ENCODE results near the gene PIK3R1.

Gene PIK3R1

DNA sequence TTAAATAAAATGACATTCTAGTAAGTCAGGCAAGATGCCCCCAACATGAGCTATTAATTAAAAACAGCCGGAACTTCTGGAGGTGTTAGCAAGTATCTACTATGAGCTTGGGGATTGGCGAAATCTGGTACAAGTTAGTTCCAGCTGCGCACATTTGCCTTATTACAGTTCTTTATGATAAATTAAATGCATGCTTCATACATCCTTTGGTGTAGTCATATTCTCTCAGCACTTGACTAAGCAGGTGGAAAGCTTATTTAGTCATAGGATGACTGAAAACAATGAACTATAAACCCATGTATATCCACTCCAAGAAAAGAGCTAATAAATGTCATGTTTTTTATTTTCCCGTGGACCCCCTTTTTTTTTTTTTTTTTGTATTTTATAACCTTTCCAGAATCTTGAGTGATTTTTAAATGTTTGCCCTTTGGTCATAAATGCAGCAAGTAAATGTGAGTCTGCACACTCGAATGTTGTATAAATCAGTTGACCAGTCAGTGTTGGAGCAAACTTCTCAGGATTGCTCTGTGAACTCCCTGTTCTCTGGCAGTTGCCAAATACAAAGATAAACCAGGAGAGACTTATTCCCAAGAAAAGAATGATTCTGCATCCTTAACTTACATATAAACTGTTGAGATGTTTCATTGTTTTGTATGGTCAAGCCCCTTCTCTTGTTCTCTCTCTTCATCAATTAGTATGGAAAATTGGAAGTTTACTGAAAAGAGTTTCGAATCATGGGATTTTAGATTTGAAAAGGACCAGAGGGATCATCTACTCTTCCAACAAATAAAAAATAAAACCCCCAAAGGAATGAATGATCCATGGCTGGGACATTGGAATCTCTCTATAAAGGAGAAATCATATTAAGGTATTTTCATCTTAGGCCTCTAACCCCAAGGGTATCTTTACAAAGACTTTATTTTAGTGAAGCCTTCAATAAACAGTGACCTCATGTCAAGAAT is 38.3 kb downstream of the PIK3R1 start:
- no peak for DNase-seq

DNA sequence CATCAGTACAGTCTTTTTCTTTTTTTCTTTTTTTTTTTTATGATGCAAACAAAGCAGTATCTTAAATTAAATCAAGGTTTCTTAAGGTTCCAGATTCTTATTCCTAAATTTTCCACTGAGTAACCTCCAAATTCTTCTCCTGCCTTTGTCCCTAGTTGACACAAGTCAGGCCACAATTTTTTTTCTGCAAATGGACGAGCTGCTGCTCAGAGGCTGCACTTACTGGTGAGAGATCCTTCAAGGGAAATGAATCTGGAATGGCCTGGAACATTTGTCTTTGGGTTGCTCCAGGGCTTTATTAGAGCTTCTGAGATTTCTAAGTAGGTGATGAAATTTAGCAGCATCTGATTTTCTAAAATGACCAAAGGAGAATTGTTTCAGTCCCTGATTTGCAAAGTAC is 39.3 kb downstream of the PIK3R1 start:
- no peak for DNase-seq

DNA sequence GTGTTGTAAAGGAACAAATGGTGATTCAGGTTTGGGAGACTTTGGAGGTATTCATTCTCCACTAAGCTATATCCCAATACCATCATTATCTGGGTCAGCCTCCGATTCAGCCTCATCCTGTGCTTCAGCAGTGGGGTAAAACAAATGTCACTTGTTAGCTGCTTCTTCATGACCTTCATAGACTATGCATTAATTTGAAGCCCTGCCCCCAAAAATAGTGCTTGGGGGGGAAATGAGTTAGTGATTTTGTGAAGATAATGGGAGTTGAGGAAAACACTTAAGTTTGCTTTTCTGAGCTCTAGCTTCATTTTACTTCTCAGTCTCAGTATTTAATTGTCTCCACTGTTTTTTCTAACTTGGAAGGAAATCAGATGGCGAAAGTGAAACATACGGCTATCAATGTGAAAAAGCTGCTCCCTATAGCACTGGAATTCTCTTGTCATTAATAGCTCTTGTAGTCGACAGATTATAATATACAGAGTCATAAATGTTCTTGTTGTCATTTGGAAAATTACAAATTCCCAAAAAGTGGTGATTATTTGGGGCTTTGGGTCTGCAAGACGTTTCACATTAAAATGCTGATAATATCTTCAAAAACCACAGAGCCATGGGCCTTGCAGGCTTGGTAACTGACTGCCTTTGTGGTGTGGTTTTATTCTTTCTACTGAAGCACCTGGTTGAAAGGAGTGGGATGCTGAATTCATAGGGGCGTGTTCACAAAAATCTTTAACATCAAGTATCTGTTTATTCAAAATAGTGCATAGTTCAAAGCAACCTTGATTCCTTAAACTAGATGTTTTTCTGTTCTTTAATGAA is 40.0 kb downstream of the PIK3R1 start:
- DNase-seq = no peak

DNA sequence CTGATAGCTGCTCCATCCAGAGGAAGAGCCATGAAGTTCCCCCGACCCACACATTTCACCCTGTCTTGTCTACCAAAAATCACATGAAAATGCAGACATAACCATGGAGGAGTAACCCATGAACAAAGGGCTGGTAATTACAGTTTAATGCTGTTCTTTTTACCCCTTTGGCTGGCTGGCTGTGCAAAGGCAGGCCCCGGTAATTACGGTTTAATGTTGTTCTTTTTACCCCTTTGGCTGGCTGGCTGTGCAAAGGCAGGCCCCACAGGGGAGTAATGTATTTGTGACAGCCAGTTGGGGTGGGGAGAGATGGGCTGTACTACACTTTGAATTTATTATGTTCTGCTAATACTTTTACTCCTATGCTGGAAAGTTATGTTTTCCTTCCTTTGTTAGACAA is 41.7 kb downstream of the PIK3R1 start:
- DNase-seq = no peak

DNA sequence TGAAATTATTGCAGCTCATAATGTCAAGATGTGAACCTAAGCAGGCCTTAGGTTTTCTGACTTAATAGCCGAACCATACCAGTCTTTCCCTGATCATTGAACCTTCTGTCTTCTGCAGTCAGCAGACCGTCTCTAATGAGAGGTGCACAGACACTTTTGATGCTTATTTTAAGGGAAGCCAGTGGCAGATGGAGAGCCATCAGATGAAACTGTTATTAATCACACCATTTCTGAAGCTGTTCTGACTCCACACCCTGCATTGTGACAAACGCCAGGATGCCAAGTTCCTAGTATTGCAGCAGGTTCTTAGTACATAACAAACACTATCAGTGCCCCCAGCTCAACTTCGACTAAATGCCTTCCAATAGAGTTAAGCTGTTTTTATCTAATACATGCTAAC is 43.0 kb downstream of the PIK3R1 start:
- DNase-seq = no peak

DNA sequence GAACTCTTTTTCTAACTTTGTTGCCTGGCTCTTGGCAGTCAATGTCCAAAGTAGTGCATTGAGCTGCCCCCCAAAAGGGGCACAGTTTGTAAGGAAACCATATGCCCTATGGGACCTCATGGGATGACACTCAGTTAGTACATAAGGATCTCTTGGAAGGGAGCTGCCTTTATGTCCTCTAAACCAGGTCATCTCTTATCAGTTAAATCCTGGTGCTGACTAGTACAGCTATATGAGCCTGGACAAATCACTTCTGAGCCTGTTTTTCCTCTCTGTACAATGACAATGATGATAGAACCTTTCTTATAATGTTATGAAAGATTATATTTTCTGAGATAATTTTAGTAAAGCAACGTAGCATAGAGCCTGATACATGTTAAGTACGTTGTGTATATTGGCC is 44.1 kb downstream of the PIK3R1 start:
- no peak for DNase-seq

DNA sequence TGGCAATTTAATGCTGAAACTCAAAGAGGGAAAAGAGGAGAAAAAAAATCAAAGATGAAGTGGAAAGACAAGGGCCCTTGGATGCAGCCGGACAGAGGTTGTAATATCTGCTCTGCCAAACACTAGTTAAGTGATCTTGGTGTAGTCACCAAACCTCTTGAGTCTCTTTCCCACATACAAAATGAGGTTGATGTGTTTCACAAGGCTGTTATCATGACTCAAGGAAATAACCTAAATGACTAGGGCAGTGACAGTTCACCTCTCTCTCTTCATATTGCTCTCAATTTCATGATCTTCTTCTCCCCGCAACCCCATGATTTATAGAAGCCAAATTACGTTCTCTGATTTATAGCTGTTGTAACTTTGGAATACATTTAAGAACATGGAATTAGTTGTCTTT is 44.9 kb downstream of the PIK3R1 start:
- DNase-seq = no peak

DNA sequence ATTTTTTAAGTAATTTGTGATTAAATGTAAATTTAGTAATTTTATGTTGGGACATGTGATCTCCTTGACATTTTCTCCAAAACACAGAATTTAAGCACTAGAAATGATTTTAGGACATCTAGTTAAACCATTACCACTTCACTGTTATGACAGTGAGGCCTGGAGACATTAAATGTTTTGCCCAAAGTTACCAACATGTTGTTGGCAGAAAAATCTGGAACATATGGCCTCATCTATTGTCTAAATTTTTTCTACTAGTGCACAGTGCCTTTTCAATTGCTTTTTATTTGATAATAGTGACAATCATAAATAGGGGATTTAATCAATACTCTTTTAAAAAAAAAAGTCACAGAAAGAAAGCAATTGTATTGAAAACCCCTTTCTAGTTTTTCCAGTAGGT is 45.6 kb downstream of the PIK3R1 start:
- no peak for DNase-seq

DNA sequence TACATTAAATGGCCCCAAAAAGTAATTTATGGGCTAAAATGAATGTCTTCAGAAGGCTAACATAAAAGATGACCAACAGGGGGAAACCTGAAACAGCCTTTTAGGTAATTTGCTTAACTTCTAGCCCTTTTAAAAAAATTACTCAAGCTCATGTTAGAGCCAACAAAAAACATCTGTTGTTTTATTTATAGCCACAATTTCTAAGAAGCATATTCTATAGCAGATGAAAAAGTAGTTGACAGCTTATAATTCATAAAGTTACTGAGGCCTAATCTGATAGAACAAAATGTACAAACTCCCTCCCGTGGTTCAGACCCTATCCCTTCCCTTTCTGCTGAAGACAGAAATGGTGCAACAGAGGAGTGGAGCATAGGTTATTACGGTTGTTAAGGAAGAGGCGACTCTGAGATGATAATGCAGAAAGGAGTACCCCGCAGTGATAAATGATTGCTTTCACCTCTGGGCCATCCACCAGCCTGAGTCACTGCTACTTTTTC is 46.1 kb downstream of the PIK3R1 start:
- DNase-seq = no peak

DNA sequence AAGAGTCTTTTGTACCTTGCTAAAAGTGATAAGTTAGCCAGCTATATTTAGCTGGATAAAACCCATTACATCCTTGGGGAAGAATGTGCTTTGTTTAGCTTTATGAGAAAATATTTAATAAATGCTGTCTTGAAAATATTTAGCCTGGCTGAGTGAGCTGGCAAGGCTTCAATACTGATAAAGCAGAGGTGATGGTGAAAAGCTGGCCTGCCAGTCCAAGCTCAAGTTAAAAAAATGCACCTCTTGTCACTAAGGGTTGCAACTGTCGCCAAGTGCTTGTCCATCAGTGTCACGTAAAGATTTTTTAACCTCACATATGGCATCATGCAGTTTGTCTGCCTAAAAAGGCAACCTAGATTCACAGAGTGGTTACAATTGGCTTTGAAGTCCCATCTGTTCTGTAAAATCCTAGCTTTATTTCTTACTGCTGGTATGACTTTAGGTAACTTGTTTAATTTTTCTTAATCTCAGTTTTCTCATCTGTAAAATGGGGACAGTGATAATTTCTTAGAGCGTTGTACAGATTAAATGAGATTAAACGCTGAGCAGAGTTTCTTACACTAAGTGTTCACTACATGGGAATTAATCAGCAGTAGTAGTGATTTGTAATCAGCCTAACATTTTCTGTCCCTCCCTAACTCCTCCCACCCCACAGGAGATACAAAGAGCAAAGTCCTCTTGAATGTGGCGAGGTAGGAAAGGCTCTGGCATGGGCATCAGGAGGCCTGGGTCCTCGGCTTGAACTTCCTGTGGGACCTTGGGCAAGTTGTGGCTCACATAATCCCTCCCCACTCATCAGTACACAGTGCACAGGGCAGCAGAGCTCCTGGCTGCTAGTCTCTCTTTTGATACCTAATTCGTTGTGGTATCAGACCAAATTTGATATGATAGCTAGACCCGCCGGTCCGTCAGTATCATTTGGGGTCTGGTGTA is 48.7 kb downstream of the PIK3R1 start:
- DNase-seq = no peak

DNA sequence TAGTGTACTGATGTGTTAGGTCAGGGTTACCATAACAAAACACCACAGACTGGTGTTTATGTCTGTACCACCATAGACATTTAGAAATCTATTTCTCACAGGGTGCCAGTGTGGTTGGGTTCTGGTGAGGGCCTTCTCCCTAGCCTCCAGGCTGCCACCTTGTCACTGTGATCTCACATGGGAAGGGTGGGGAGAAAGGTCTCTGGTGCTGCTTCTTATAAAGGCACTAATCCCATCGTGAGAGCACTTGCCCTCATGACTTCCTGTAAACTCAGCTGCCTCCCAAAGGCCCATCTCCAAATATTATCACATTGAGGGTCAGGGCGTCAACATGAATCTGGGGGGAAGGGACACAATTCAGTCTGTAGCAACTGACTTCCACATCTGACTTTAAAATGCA is 49.8 kb downstream of the PIK3R1 start:
- no peak for DNase-seq

DNA sequence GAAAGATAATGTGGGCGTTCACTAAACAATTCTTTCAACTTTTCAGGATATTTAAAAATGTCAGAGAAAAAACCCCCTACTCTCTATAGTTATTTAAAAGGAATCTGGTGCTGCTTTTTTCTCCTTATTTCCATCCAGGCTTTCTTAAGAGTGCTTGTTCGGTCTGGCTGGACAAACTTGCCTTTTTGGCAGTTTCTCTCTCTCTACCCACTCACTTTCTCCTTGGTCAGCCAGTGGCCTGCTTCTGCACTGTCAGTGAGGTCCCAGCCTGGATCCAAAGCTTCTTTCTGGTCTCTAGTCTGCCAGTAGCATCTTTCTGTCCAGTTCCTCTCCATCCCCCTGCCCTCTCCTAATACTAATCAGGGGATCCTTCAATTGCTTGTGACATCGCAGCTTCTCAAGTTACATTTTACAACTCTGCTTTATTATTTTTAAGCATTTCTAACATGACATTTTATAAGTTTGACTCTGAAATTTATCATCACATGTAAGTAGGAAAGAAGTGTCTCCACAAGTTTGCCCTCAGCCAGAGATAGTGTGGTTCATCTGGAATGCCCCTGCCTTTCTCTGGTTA is 50.4 kb downstream of the PIK3R1 start:
- DNase-seq = no peak

DNA sequence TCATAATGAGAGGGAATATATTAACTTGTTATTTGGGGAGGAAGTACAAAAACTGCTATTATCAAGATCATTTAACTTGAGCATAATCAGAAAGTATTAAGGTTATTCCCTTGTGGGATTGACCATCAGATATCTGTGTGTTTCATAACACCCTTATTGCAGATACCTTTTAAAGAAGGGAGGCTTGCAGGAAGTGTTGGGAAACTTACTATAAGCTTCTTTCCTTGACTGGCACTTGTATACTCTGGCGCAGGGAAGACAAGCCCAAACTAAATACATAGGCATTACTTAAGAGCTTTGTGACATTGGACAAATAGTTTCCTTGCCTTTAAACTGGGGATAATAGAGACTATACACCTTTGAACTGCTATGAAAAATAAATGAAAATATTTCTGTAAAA is 50.9 kb downstream of the PIK3R1 start:
- no peak for DNase-seq

DNA sequence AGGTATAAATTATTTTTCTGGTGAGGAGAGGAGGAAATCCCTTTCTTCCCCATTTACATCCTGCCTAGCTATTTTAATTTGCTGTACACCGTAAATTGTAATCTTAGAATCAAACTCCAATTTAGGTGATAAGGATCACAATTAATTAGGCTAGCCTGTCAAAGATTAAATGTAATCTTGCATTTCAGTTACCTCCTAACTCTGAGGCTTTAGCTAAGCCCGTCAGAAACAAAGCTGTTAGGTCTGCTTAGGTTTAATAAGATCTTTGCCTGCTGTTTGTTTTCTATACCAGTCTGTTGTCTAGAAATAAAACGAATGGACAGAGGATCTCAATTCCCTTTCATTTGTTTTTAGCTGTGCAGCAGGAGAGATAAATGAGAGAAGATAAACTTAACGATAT is 51.5 kb downstream of the PIK3R1 start:
- DNase-seq = no peak

DNA sequence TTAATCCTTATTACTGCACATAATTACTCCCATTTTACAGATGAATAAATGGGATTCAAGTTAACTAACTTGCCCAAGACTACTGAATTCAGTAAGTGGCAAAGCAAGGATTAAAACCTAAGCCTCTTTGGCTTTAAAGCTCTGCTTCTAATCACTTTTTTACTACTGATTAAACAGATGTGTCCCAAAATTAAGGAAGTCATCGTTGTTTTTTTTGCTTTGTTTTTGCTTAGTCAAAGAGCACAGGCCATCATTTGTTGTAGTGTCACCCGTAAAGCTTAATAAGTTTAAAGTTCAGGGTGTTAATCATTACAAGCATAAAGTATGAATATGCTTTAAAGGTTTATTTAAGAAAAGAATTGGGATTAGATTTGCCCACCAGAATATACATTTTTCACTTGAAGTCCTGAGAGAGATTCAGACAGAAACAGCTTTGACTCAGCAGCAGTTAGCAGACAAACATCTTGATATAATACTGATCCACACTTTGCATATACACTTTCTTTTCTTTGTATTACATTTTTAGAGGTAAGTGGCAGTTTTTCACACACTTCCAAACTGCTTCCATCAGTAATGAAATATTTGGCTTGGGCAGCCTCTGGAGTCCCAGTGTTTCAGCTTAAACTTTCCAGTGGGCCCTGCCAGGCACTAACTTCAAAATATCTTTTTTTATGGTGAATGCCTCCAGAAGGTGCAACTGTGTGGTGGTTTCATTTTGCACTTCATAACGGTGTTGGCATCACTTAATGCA is 52.7 kb downstream of the PIK3R1 start:
- no peak for DNase-seq

DNA sequence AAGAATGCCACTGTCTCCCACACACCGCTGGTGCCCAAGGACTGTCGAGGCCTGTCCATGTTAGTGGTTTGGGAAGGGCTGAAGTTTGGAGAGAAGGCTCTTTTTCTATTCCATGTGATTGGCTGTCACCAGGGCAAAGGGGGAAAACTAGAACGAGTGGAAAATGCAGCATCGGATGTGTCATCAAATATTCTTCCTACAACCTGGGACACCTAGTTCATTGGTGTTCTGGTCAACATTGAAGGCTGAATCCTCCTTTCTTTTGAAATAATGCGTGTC is 53.2 kb downstream of the PIK3R1 start:
- no peak for DNase-seq

DNA sequence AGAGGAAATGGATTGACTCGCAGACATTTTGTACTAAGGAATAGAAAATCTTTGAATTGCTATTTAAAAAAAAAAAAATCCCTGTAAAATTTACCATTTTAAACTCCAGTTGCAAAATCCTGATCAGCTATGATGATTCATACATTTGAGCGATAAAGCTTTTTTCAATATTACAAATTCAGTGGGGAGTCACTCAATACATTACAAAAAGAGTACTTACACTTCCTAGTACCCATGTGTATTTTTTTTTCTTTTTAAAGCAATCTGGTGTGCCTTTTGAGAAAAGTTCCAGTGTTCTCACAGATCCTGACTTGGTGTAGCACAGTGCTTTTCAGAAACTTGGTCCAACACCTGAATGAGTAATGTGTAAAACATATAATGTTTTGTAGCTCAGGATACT is 54.3 kb downstream of the PIK3R1 start:
- no peak for DNase-seq

DNA sequence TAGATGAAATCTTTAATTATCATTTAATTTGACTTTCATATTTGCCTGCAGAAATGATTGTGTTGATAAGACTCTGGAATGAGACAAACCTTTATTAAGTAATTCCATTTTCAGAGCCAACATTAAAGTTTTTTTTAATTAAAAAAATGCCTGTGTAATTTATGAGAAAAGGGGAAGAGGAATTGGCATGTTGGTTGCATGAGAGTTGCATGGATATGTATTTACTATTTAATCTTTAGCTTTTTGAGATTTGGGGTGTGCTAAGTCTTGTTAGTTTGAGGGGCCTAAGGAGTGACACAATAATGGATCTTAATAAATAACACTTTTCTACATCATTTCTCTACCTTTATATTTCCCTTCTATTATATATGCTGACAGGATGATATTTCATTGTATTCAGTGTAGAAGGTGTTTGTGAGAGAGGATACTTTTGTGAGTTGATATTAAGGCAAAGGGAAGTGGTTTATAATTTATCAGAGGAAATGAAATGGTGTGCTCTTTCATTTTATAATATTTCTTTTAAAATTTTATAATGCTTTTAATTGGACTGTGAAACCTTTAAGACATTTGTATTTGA is 54.9 kb downstream of the PIK3R1 start:
- no peak for DNase-seq

DNA sequence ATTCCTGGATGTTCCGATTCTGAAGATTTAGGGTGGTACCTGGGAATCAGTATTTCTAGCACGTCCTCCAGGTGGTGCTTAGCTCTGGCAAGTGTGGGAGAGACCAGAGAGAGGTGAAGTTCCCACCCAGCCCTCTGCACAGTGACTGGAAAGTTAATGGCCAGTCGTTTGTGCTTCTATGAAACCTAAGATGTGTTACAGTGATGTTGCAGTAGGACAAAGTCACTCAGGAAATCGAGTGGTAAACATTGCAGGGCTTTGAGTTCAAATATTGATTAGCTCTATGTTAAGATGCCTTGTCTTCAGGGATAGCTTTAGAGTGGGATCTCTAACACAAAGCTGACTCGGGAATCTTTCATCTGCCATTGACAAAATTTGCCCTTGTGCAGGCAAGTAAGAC is 55.6 kb downstream of the PIK3R1 start:
- no peak for DNase-seq

DNA sequence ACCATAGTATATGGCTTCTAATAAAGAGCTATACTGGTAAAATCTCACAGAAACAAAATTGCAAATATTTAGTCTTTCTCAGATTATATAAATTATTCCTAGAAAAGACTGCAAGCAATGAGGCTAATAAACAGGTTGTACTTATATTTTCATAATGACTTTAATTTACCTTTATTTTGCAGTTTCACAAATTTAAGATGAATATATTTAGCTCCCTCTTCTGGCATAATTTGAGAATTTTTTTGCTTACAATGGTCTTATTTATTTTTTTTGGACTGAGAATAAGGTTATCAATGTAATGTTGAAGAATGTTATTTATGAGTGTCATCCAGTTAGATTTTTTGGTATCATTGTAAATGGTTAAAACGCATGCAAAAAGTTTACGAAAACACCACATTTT is 56.7 kb downstream of the PIK3R1 start:
- DNase-seq = no peak

DNA sequence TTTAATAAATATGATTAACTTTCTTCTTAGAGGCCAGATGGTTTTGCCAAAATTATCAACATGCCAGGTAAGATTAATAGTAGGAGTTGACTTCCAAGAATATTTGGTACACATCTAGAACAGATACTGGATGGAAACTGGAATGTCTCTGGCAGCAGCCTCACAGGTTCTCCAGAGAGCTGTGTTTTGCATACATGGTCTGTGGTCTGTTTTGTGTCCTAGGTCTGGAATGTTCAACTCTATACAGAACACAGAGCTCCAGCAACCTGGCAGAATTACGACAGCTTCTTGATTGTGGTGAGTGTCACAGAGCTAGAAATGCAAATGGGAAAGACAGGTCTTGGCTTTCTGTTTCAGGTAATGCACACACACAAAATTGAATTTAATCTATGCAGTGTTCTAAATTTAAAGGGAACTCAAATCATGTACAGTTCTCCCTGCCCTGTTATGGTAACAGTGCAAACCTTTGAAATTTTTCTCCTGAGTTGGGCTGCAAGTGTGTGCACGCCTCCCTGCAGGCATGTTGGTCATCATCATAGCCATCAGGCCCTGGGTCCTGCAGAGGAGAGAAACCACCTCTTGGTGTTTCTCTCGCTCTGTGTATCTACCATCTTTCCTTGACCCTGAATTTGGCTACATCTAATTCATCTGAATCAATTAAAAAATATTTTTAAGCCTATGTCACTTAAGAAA is 58.3 kb downstream of the PIK3R1 start:
- peak; percentile 82 for DNase-seq
